ENCODE measurements around the gene ELAPOR1. TPM values are rescaled to one million over a fixed set of nuclear protein-coding genes. Genes with fewer than 3 reads are reported as not detected.

Gene ELAPOR1
- total and polyA plus RNA-seq, 2 of the 4 experiments (the other 2 are of a cell fraction): 0.54 to 1.6 TPM

DNA sequence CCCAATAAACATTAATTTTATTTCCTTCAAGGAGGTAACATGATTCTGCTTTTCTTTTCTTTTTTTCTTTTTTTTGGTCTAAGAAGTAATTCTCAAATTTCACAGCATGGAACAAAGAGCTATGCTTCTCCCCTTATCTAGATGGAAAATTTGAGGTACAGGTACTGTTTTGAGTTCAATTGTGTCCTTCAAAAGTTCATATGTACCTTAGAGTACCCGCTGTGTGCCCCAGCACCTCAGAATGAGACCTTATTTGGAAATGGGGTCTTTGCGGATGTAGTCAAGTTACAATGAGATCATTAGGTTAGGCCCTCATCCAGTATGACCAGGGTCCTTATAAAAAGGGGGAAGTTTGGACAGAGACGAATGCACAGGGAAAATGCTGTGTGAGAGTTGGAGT is 22.0 kb downstream of the ELAPOR1 start:
- Histone ChIP-seq H3K9me3 (ENCODE audit: control insufficient read depth, insufficient read depth, low read length) (no peaks in the 10 kb centered on the region), H4K91ac (ENCODE audit: insufficient read depth, low read depth, low read length) (no peak overlapping the region), H3K9ac (ENCODE audit: low read depth, low read length) (no peak overlapping the region), H2BK15ac (ENCODE audit: low read depth, low read length) (no peak overlapping the region), H2AK5ac (ENCODE audit: low read depth, low read length) (no peak overlapping the region), H3K4me2 (ENCODE audit: low read depth, low read length) (no peak overlapping the region), H3K36me3 (ENCODE audit: control insufficient read depth, insufficient read depth, low read length) (no peaks in the 10 kb centered on the region), H3K4ac (ENCODE audit: low read depth, low read length) (no peak overlapping the region), H4K20me1 (ENCODE audit: insufficient read depth, low read length) (no peaks in the 10 kb centered on the region), H2BK20ac (ENCODE audit: low read depth, low read length) (no peak overlapping the region), H3K4me1 (ENCODE audit: control insufficient read depth, insufficient read depth, low read length) (no peaks in the 10 kb centered on the region), H3K4me3 (ENCODE audit: insufficient read depth, low read depth, low read length) (no peak overlapping the region), H4K8ac (ENCODE audit: low read depth in 2 of 2, low read length in 2 of 2) (no peak overlapping the region), H2BK5ac (ENCODE audit: low read depth, low read length, poor library complexity, severe bottlenecking) (no peak overlapping the region), H2AK9ac (replicated peaks; ENCODE audit: low read depth, low read length, poor library complexity) (no peak overlapping the region), H3K56ac (ENCODE audit: extremely low read depth, insufficient read depth, low read length) (no peak overlapping the region), H3K79me1 (ENCODE audit: low read depth in 1 of 2, low read length in 2 of 2) (no peaks in the 10 kb centered on the region), H2AFZ (replicated peaks; ENCODE audit: low read length, poor library complexity) (no peak overlapping the region), H4K5ac (ENCODE audit: low read depth, low read length) (no peak overlapping the region), H3K23ac (ENCODE audit: low read depth, low read length) (no peak overlapping the region), H2BK120ac (ENCODE audit: low read depth, low read length) (no peak overlapping the region), H3K27me3 (ENCODE audit: control insufficient read depth, insufficient read depth, low read length) (no peaks in the 10 kb centered on the region), H3K14ac (replicated peaks; ENCODE audit: low read depth, low read length) (no peak overlapping the region), H3K27ac (ENCODE audit: insufficient read depth, low read length) (no peak overlapping the region), H3K18ac (ENCODE audit: low read depth, low read length) (no peak overlapping the region), H3K9me1 (ENCODE audit: insufficient read depth, low read length) (no peaks in the 10 kb centered on the region)
- in situ Hi-C loops (cut with MboI; ENCODE audit: low sequenced_read_pairs) (no loop called here), dilution Hi-C loops (cut with HindIII; ENCODE audit: low sequenced_read_pairs, unreplicated experiment) (no loop called here), intact Hi-C loops (cut with micrococcal nuclease) (no loop called here)
- BruUV-seq (replicated peaks): no TSS peak
- CTCF ChIA-PET: no interaction called here
- TF ChIP-seq ELK1 (IDR thresholded peaks at IDR 0.05; ENCODE audit: borderline replicate concordance, low read depth, low read length): no peak
- TF ChIP-seq MAFK (IDR thresholded peaks at IDR 0.05; ENCODE audit: low read depth, low read length): no peak
- TF ChIP-seq MAZ (IDR thresholded peaks at IDR 0.05; ENCODE audit: borderline replicate concordance, low read depth, low read length): no peak
- no peak for TF ChIP-seq CHD1 (IDR thresholded peaks at IDR 0.05; ENCODE audit: low read depth, low read length)
- TF ChIP-seq RFX5 (IDR thresholded peaks at IDR 0.05; ENCODE audit: low read depth, low read length): no peak
- TF ChIP-seq MXI1 (IDR thresholded peaks at IDR 0.05; ENCODE audit: borderline replicate concordance, low read depth, low read length): no peak
- 86% methylated on average over 2 of the region's 3 CpGs; no CpG with 5 or more reads in 1 of the 2 experiments for WGBS, 2 experiments (ENCODE audit: extremely low coverage in 2 of 2, insufficient read length in 1 of 2)
- DNase-seq (no peak), ATAC-seq (ENCODE audit: low read depth) (no peak)
- POLR2A ChIA-PET (ENCODE audit: unreplicated experiment): no interaction called here

Data from IMR-90 (cell line).